Glomerular visceral epithelial cell (primary cell): ENCODE results near the gene TANC1.

Experiments used
- DNase-seq: peaks from one replicate; pipeline ENCODE4 v3.0.0-alpha.2; 2016; ENCODE audit errors: extremely low spot score

The TANC1 gene

GRCh38 chr2:158968396-158969161 is at the start of gene TANC1:
TANC1 (plus strand) TSS chr2:158968640; CDS start chr2:159065911, 97,271 bp downstream.
- peak; percentile 94 for DNase-seq

GRCh38 chr2:158921599-158922408 is 46.6 kb upstream of the TANC1 start:
- DNase-seq: no peak

GRCh38 chr2:158922601-158923000 is 45.8 kb upstream of the TANC1 start:
- DNase-seq: no peak

GRCh38 chr2:158923180-158923594 is 45.3 kb upstream of the TANC1 start:
- DNase-seq: no peak

- DNase-seq: no peak
Measured at GRCh38 chr2:158923641-158924040, 44.8 kb upstream of the TANC1 start.

GRCh38 chr2:158926478-158926948 is 41.9 kb upstream of the TANC1 start:
- DNase-seq: peak; percentile 92

GRCh38 chr2:158928515-158928914 is 39.9 kb upstream of the TANC1 start:
- no peak for DNase-seq

GRCh38 chr2:158928965-158929364 is 39.5 kb upstream of the TANC1 start:
- peak; percentile 34 for DNase-seq

GRCh38 chr2:158931572-158931971 is 36.9 kb upstream of the TANC1 start:
- DNase-seq: peak; percentile 64

GRCh38 chr2:158932131-158932645 is 36.3 kb upstream of the TANC1 start:
- DNase-seq: peak; percentile 26

GRCh38 chr2:158934170-158934569 is 34.3 kb upstream of the TANC1 start:
- no peak for DNase-seq

GRCh38 chr2:158935617-158936016 is 32.8 kb upstream of the TANC1 start:
- DNase-seq: no peak

- DNase-seq: peak; percentile 52
Measured at GRCh38 chr2:158936978-158937377, 31.5 kb upstream of the TANC1 start.

GRCh38 chr2:158940356-158940755 is 28.1 kb upstream of the TANC1 start:
- no peak for DNase-seq

GRCh38 chr2:158943973-158944372 is 24.5 kb upstream of the TANC1 start:
- DNase-seq: no peak

GRCh38 chr2:158948964-158949699 is 19.3 kb upstream of the TANC1 start:
- no peak for DNase-seq

- no peak for DNase-seq
Measured at GRCh38 chr2:158953454-158953853, 15.0 kb upstream of the TANC1 start.

GRCh38 chr2:158953926-158954763 is 14.3 kb upstream of the TANC1 start:
- peak; percentile 97 for DNase-seq

- no peak for DNase-seq
Measured at GRCh38 chr2:158955842-158956365, 12.5 kb upstream of the TANC1 start.

- DNase-seq: no peak
Measured at GRCh38 chr2:158958365-158958764, 10.1 kb upstream of the TANC1 start.

GRCh38 chr2:158960193-158960592 is 8.2 kb upstream of the TANC1 start:
- DNase-seq: no peak
